Measurements from ENCODE around the gene CISD2.
A peak's percentile ranks its signal among the peaks of the same experiment; 100 is the strongest.
"Not testable (repeated sequence)": the region's sequence is repeated elsewhere in the genome, so short reads cannot be mapped to it uniquely, and the experiment has no call there.

The CISD2 gene

GRCh38 chr4:102850370-102850769 lies 18.4 kb upstream of the CISD2 start:
- TF ChIP-seq ZFX (IDR thresholded peaks at IDR 0.05) (no peak), CTCF (conservative IDR thresholded peaks at IDR 0.05) (no peak)
- H3K27ac ChIP-seq = no peak overlapping the region

GRCh38 chr4:102858828-102859464 lies 9.8 kb upstream of the CISD2 start:
- H3K27ac ChIP-seq = no peak overlapping the region
- TF ChIP-seq ZFX (IDR thresholded peaks at IDR 0.05) (no peak), CTCF (conservative IDR thresholded peaks at IDR 0.05) (no peak)

- TF ChIP-seq ZFX (IDR thresholded peaks at IDR 0.05) = no peak
- TF ChIP-seq CTCF (conservative IDR thresholded peaks at IDR 0.05) = no peak
- H3K27ac ChIP-seq = no peak overlapping the region
Measured at GRCh38 chr4:102860611-102861324, 8.0 kb upstream of the CISD2 start.

GRCh38 chr4:102862016-102862415 lies 6.8 kb upstream of the CISD2 start:
- H3K27ac ChIP-seq = no peak overlapping the region
- no peak for TF ChIP-seq CTCF (conservative IDR thresholded peaks at IDR 0.05)
- TF ChIP-seq ZFX (IDR thresholded peaks at IDR 0.05) = no peak

- no peak overlapping the region for H3K27ac ChIP-seq
- no peak for TF ChIP-seq CTCF (conservative IDR thresholded peaks at IDR 0.05)
Measured at GRCh38 chr4:102862747-102863146, 6.0 kb upstream of the CISD2 start.

- H3K27ac ChIP-seq = not testable (repeated sequence)
Measured at GRCh38 chr4:102865327-102865726, 3.5 kb upstream of the CISD2 start.

GRCh38 chr4:102867278-102868152 lies 1.3 kb upstream of the CISD2 start:
- TF ChIP-seq ZFX (IDR thresholded peaks at IDR 0.05) (no peak), CTCF (conservative IDR thresholded peaks at IDR 0.05) (no peak)
- peak overlapping the region; percentile 84 for H3K27ac ChIP-seq
